ENCODE data around the gene ELAVL2. TPM values are rescaled to one million over a fixed set of nuclear protein-coding genes. Genes with fewer than 3 reads are reported as not detected.

Gene ELAVL2
- total RNA-seq, 2 donors from 2014 or later, result not detected

DNA sequence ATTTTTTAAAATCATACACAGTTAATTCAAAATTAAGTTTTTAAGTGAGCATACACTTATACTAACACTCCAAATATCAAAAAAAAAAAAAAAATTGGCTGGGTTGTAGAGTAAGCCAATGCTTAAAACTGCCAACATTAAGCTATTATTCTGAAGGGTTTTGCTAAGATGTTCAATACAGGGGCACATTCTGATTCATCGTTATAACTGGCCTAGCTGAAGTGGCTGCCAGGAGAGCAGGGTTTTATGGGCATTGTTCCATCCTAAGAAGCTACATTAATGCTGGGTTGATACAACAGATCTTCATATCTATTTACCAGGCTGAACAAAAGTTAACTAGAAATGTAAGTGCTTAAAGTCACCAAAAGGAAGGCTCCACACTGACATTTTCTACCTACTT, 13.4 kb downstream of the ELAVL2 start:
- H3K4me1 Mint-ChIP-seq (ENCODE audit: low read depth), result no peaks in the 10 kb centered on the region
- no peak overlapping the region for H3K4me3 Mint-ChIP-seq
- no peak for DNase-seq
- H3K36me3 Mint-ChIP-seq (ENCODE audit: insufficient read depth in 2 of 2), result no peaks in the 10 kb centered on the region
- no peak overlapping the region for H3K27ac Mint-ChIP-seq
- H3K9me3 Mint-ChIP-seq, result peaks cover 1 to 6% of the 10 kb centered on the region in 2 donors
- ATAC-seq (replicated peaks in 1 of 2), result no peak
- no peaks in the 10 kb centered on the region for H3K27me3 Mint-ChIP-seq (ENCODE audit: low read depth)

DNA sequence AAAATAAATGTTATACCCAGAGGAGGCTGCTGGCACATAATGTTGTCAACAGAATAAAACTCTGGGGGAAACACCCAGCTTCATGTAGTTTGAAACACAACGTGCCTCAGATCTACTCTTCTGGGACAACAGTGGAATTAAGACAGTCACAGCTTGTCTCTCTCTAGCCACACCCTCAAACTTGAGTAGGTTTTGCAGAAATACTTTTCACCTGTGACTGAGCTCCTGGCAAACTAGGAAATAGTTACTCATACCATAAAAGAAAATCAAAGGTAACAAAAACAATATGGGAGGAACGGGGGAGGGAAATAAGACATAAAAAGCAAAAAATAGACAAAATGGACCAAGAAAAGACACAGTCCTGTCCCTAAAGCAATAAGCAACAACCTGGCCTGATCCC, 14.4 kb downstream of the ELAVL2 start:
- H3K9me3 Mint-ChIP-seq, result peaks cover 1 to 6% of the 10 kb centered on the region in 2 donors
- no peak overlapping the region for H3K4me3 Mint-ChIP-seq
- ATAC-seq (replicated peaks in 1 of 2), result no peak
- H3K27ac Mint-ChIP-seq, result no peak overlapping the region
- H3K4me1 Mint-ChIP-seq (ENCODE audit: low read depth), result no peaks in the 10 kb centered on the region
- no peak for DNase-seq
- no peaks in the 10 kb centered on the region for H3K27me3 Mint-ChIP-seq (ENCODE audit: low read depth)
- no peaks in the 10 kb centered on the region for H3K36me3 Mint-ChIP-seq (ENCODE audit: insufficient read depth in 2 of 2)

DNA sequence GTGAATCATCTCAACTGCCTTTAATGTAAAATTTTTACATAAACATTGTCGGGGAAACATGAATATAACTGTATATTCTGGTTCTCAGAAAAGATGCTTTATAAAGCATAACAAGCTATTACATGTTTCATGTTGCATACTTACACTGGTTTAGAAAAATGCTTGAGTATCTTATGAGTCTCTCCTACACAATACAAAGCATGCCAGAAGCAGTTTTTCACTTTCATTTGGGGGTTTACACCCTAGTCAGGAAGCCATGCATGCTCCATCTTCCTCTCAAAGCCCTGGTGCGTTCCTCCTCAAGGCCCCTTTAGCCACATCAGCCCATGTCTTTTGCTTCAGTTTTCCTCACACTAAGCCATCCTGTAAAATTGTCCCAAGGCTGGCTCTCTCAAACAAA, 22.8 kb downstream of the ELAVL2 start:
- H3K27me3 Mint-ChIP-seq (ENCODE audit: low read depth), result no peaks in the 10 kb centered on the region
- H3K4me1 Mint-ChIP-seq (ENCODE audit: low read depth), result no peaks in the 10 kb centered on the region
- H3K4me3 Mint-ChIP-seq, result no peak overlapping the region
- ATAC-seq (replicated peaks in 1 of 2) (no peak), DNase-seq (no peak)
- no peaks in the 10 kb centered on the region for H3K36me3 Mint-ChIP-seq (ENCODE audit: insufficient read depth in 2 of 2)
- peaks cover 3 to 5% of the 10 kb centered on the region in 2 donors for H3K9me3 Mint-ChIP-seq
- no peak overlapping the region for H3K27ac Mint-ChIP-seq

DNA sequence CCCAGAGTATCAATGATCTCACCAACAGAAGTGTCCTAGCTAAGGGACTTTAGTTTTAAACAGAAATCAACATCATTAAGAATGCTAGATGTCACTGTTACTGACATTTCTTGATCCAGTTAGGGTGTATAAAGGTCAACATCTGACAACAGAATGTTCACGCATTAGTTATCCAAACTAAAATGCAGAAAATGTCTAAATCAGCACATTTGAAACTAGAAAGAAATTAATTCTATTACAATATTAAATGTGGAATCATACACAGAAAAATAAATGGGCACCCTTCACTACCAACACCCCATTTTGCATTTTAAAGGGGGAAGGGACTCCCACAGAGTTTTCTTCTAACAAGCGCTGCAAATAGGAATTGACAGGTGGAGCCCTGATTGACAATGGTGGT, 24.5 kb downstream of the ELAVL2 start:
- H3K27me3 Mint-ChIP-seq (ENCODE audit: low read depth), result no peaks in the 10 kb centered on the region
- no peaks in the 10 kb centered on the region for H3K36me3 Mint-ChIP-seq (ENCODE audit: insufficient read depth in 2 of 2)
- no peak for ATAC-seq (replicated peaks in 1 of 2)
- H3K9me3 Mint-ChIP-seq, result peaks cover 3 to 4% of the 10 kb centered on the region in 2 donors
- no peaks in the 10 kb centered on the region for H3K4me1 Mint-ChIP-seq (ENCODE audit: low read depth)
- no peak overlapping the region for H3K27ac Mint-ChIP-seq
- no peak overlapping the region for H3K4me3 Mint-ChIP-seq
- no peak for DNase-seq

GRCh38 chr9:23799521-23799920, 26.5 kb downstream of the ELAVL2 start:
- Mint-ChIP-seq H3K27me3 (ENCODE audit: low read depth) (no peaks in the 10 kb centered on the region), H3K4me3 (no peak overlapping the region), H3K4me1 (ENCODE audit: low read depth) (no peaks in the 10 kb centered on the region), H3K27ac (no peak overlapping the region), H3K9me3 (peaks cover 3 to 4% of the 10 kb centered on the region in 2 donors), H3K36me3 (ENCODE audit: insufficient read depth in 2 of 2) (no peaks in the 10 kb centered on the region)
- DNase-seq, result no peak
- ATAC-seq (replicated peaks in 1 of 2), result no peak

DNA sequence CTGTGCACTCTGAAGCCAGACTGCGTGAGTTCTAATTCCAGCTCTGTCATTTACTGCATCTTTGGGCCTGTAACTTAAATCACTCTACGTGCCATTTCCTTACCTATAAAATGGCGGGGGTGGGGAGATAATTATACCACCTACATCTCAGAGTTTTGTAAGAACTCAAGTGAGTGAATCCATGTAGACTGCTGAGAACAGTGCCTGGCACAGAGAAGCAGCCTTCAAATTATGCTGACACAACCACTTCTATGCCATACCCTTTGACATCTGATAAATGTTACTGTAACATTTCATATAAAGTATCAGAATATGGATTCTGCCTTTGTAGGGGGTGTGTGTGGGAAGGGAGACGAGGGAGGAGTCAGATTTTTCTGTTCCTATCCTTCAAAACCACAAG, 27.7 kb downstream of the ELAVL2 start:
- Mint-ChIP-seq H3K4me1 (ENCODE audit: low read depth) (no peaks in the 10 kb centered on the region), H3K27me3 (ENCODE audit: low read depth) (no peaks in the 10 kb centered on the region), H3K36me3 (ENCODE audit: insufficient read depth in 2 of 2) (no peaks in the 10 kb centered on the region), H3K9me3 (peaks cover 3 to 4% of the 10 kb centered on the region in 2 donors), H3K27ac (no peak overlapping the region), H3K4me3 (no peak overlapping the region)
- DNase-seq (no peak), ATAC-seq (replicated peaks in 1 of 2) (no peak)

- Mint-ChIP-seq H3K4me1 (ENCODE audit: low read depth) (no peaks in the 10 kb centered on the region), H3K9me3 (peaks cover 0 to 2% of the 10 kb centered on the region in 2 donors), H3K4me3 (no peak overlapping the region), H3K36me3 (ENCODE audit: insufficient read depth in 2 of 2) (no peaks in the 10 kb centered on the region), H3K27me3 (ENCODE audit: low read depth) (no peaks in the 10 kb centered on the region), H3K27ac (no peak overlapping the region)
- no peak for DNase-seq
- no peak for ATAC-seq (replicated peaks in 1 of 2)
Measured at GRCh38 chr9:23796209-23796608, 29.8 kb downstream of the ELAVL2 start.

GRCh38 chr9:23790351-23791260, 35.4 kb downstream of the ELAVL2 start:
- H3K4me3 Mint-ChIP-seq, result no peak overlapping the region
- no peaks in the 10 kb centered on the region for H3K4me1 Mint-ChIP-seq (ENCODE audit: low read depth)
- H3K9me3 Mint-ChIP-seq, result peaks cover 1 to 2% of the 10 kb centered on the region in 2 donors
- H3K36me3 Mint-ChIP-seq (ENCODE audit: insufficient read depth in 2 of 2), result no peaks in the 10 kb centered on the region
- DNase-seq (no peak), ATAC-seq (replicated peaks in 1 of 2) (no peak)
- no peaks in the 10 kb centered on the region for H3K27me3 Mint-ChIP-seq (ENCODE audit: low read depth)
- H3K27ac Mint-ChIP-seq, result no peak overlapping the region

DNA sequence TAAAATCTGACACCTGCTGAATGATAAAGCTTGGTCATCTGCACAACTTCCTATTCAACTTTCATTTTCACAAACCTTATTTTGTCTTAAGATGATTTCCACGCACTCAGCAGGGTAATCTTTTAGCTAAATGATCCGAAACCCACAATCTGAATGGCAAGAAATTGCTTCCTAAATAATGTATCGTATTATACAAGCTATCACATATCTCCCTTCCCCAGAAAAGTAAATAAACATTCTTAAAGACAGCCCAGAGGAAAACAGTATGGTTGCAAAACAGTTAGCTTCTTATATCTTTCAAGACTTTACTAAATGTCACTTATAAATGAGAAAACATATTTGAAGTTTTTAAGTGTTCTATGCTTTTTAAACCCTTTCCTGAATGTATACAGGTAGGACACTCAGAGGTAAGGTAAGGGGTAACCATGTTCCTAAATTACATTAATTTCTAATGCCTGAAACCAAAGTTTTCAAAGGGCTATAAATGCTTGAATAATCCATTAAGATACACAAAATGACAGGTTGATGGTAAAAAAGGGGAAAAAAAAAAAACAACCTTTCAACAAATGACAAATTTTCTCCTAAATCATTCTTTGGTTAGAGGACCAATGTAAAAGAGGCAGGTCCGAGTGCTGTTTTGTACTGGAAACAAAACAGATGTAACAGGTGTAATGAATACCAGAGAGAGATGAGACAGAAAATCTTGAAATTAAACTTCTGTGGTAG, 36.3 kb downstream of the ELAVL2 start:
- DNase-seq, result no peak
- Mint-ChIP-seq H3K4me1 (ENCODE audit: low read depth) (no peaks in the 10 kb centered on the region), H3K27me3 (ENCODE audit: low read depth) (no peaks in the 10 kb centered on the region), H3K36me3 (ENCODE audit: insufficient read depth in 2 of 2) (no peaks in the 10 kb centered on the region), H3K9me3 (peaks cover 1 to 7% of the 10 kb centered on the region in 2 donors), H3K4me3 (no peak overlapping the region), H3K27ac (no peak overlapping the region)
- no peak for ATAC-seq (replicated peaks in 1 of 2)

- DNase-seq (no peak), ATAC-seq (replicated peaks in 1 of 2) (no peak)
- Mint-ChIP-seq H3K4me3 (no peak overlapping the region), H3K27me3 (ENCODE audit: low read depth) (no peaks in the 10 kb centered on the region), H3K9me3 (peaks cover 1 to 7% of the 10 kb centered on the region in 2 donors), H3K36me3 (ENCODE audit: insufficient read depth in 2 of 2) (peaks cover 0 to 2% of the 10 kb centered on the region in 2 donors), H3K4me1 (ENCODE audit: low read depth) (no peaks in the 10 kb centered on the region), H3K27ac (no peak overlapping the region)
Measured at GRCh38 chr9:23784962-23785361, 41.1 kb downstream of the ELAVL2 start.

- no peak overlapping the region for H3K4me3 Mint-ChIP-seq
- ATAC-seq (replicated peaks in 1 of 2) (no peak), DNase-seq (no peak)
- peaks cover 1 to 7% of the 10 kb centered on the region in 2 donors for H3K9me3 Mint-ChIP-seq
- no peaks in the 10 kb centered on the region for H3K27me3 Mint-ChIP-seq (ENCODE audit: low read depth)
- H3K4me1 Mint-ChIP-seq (ENCODE audit: low read depth), result no peaks in the 10 kb centered on the region
- no peak overlapping the region for H3K27ac Mint-ChIP-seq
- H3K36me3 Mint-ChIP-seq (ENCODE audit: insufficient read depth in 2 of 2), result peaks cover 0 to 2% of the 10 kb centered on the region in 2 donors
Measured at GRCh38 chr9:23783509-23783908, 42.5 kb downstream of the ELAVL2 start.

DNA sequence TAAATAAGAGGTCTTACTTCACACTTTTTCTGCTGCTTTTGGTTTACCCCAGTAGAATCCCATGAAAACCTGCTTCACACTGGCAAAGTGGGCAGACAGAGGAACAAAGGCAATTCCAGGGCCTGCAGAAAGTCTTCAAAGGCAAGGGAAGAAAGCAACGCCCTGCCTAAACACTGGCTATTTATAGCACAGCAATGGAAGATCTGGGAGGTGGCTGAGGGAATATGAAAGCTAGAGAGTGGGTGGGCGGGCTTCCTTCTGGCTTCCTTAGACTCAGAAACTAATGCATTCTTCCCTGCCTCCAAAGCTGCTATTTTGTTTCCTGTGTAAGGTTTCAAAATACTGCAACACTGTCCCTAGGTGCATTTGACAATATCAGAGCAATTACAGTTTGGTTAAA, 46.8 kb downstream of the ELAVL2 start:
- no peaks in the 10 kb centered on the region for H3K4me1 Mint-ChIP-seq (ENCODE audit: low read depth)

GRCh38 chr9:23777328-23777727, 48.7 kb downstream of the ELAVL2 start:
- Mint-ChIP-seq H3K4me3 (no peak overlapping the region), H3K4me1 (ENCODE audit: low read depth) (no peaks in the 10 kb centered on the region)
- DNase-seq, result no peak

More for the DNA sequence above, 46.8 kb downstream of the ELAVL2 start:
- no peak overlapping the region for H3K4me3 Mint-ChIP-seq
- ATAC-seq (replicated peaks in 1 of 2), result no peak
- H3K36me3 Mint-ChIP-seq (ENCODE audit: insufficient read depth in 2 of 2), result peaks cover 0 to 2% of the 10 kb centered on the region in 2 donors
- no peaks in the 10 kb centered on the region for H3K27me3 Mint-ChIP-seq (ENCODE audit: low read depth)
- no peak overlapping the region for H3K27ac Mint-ChIP-seq
- no peak for DNase-seq
- H3K9me3 Mint-ChIP-seq, result peaks cover 2 to 5% of the 10 kb centered on the region in 2 donors

More at GRCh38 chr9:23777328-23777727, 48.7 kb downstream of the ELAVL2 start:
- Mint-ChIP-seq H3K9me3 (peaks cover 0 to 5% of the 10 kb centered on the region in 2 donors), H3K27ac (no peak overlapping the region), H3K27me3 (ENCODE audit: low read depth) (no peaks in the 10 kb centered on the region), H3K36me3 (ENCODE audit: insufficient read depth in 2 of 2) (no peaks in the 10 kb centered on the region)
- ATAC-seq (replicated peaks in 1 of 2), result no peak

Data from activated T-cell treated with anti-CD3 and anti-CD28 coated beads, Interleukin-2, amount 50 U/mL, for 72 hours (primary cell).